Activated CD8-positive, alpha-beta memory T cell treated with anti-CD3 and anti-CD28 coated beads for 4 hours (primary cell): ENCODE results near the gene FNDC5.

Experiments used
- DNase-seq, 2 donors: peaks; one replicate each; pipeline ENCODE4 v3.0.0-alpha.2; 2020; ENCODE audit warnings: low read depth in 2 of 2

The FNDC5 gene

GRCh38 chr1:32897082-32898049, 26.7 kb upstream of the FNDC5 start:
- no peak for DNase-seq

GRCh38 chr1:32896451-32896850, 25.7 kb upstream of the FNDC5 start:
- DNase-seq, result no peak

GRCh38 chr1:32895325-32896215, 24.9 kb upstream of the FNDC5 start:
- DNase-seq, result no peak

GRCh38 chr1:32894681-32895080, 24.0 kb upstream of the FNDC5 start:
- no peak for DNase-seq

- DNase-seq, result no peak
These were observed 23.4 kb upstream of the FNDC5 start for GRCh38 chr1:32894019-32894600.

GRCh38 chr1:32893198-32894018, 22.7 kb upstream of the FNDC5 start:
- no peak for DNase-seq

- DNase-seq, result no peak
These were observed 21.9 kb upstream of the FNDC5 start for GRCh38 chr1:32892368-32893197.

GRCh38 chr1:32891630-32892029, 20.9 kb upstream of the FNDC5 start:
- no peak for DNase-seq

GRCh38 chr1:32891241-32891570, 20.5 kb upstream of the FNDC5 start:
- DNase-seq, result no peak

GRCh38 chr1:32890516-32891240, 20.0 kb upstream of the FNDC5 start:
- DNase-seq, result no peak

- DNase-seq, result no peak
These were observed 19.1 kb upstream of the FNDC5 start for GRCh38 chr1:32889731-32890278.

- no peak for DNase-seq
These were observed 18.1 kb upstream of the FNDC5 start for GRCh38 chr1:32888677-32889420.

- DNase-seq, result no peak
These were observed 17.4 kb upstream of the FNDC5 start for GRCh38 chr1:32888134-32888533.

- DNase-seq, result no peak
These were observed 16.9 kb upstream of the FNDC5 start for GRCh38 chr1:32887623-32888022.

GRCh38 chr1:32886828-32887414, 16.2 kb upstream of the FNDC5 start:
- DNase-seq, result no peak

GRCh38 chr1:32886004-32886827, 15.5 kb upstream of the FNDC5 start, which contains the start of gene HPCA:
Gene HPCA, plus strand, starts transcription at chr1:32886491. Its CDS starts 2,408 bp downstream, at chr1:32888899.
- no peak for DNase-seq

- DNase-seq, result no peak
These were observed 14.9 kb upstream of the FNDC5 start for GRCh38 chr1:32885676-32886003.

GRCh38 chr1:32884726-32885125, 14.0 kb upstream of the FNDC5 start:
- no peak for DNase-seq
